Keratinocyte (primary cell): ENCODE measurements around the gene ARHGAP10. TPM values are rescaled to one million over a fixed set of nuclear protein-coding genes. Genes with fewer than 3 reads are reported as not detected.

Source experiments
- DNase-seq: peaks from one replicate; pipeline ENCODE4 v3.0.0-alpha.2; 2011; ENCODE audit warnings: low read depth, missing footprints, low spot score
- FAIRE-seq: peaks from 2 replicates; lab custom pipeline; 2011; peaks lifted over from hg19 to GRCh38; lab: Jason Lieb, UNC
- H2AFZ ChIP-seq: 2 replicates; pipeline ENCODE4 v1.6.0; 2012; ENCODE audit warnings: low read length, control low read depth, inconsistent platforms; ENCODE audit not compliant: control insufficient read depth
- H3K27ac ChIP-seq: 2 replicates; pipeline ENCODE4 v1.5.1; 2011; ENCODE audit warnings: low read length; ENCODE audit not compliant: control insufficient read depth, insufficient read depth
- H3K27me3 ChIP-seq: 3 replicates; pipeline ENCODE4 v1.6.0; 2011; ENCODE audit warnings: low read length; ENCODE audit not compliant: control insufficient read depth, insufficient read depth; ENCODE audit errors: extremely low read depth
- H3K36me3 ChIP-seq, 2 experiments: 2 replicates in 1 of 2; 3 replicates in 1 of 2; pipeline ENCODE4 v1.5.1; 2011; ENCODE audit warnings: low read length in 2 of 2, mild to moderate bottlenecking in 1 of 2; ENCODE audit not compliant: control insufficient read depth in 2 of 2, insufficient read depth in 2 of 2; ENCODE audit errors: extremely low read depth in 1 of 2
- H3K4me1 ChIP-seq: 3 replicates; pipeline ENCODE4 v1.5.1; 2011; ENCODE audit warnings: low read length; ENCODE audit not compliant: control insufficient read depth, insufficient read depth; ENCODE audit errors: extremely low read depth
- H3K4me2 ChIP-seq: 3 replicates; pipeline ENCODE4 v1.6.0; 2011; ENCODE audit warnings: low read depth, low read length; ENCODE audit not compliant: control insufficient read depth, insufficient read depth; ENCODE audit errors: extremely low read depth
- H3K4me3 ChIP-seq, 3 experiments: fragments of 200-600 bp in 1 of 3; sonication (generic) in 1 of 3; 2 replicates in 2 of 3; 3 replicates in 1 of 3; pipeline ENCODE4 v1.5.1; 2011 to 2016; ENCODE audit warnings: low read length in 3 of 3, mild to moderate bottlenecking in 3 of 3, control low read depth in 2 of 3, inconsistent platforms in 1 of 3, low read depth in 1 of 3, mixed read lengths in 1 of 3, mixed run types in 1 of 3, moderate library complexity in 1 of 3; ENCODE audit not compliant: control insufficient read depth in 2 of 3, insufficient read depth in 2 of 3; ENCODE audit errors: extremely low read depth in 1 of 3
- H3K79me2 ChIP-seq: 2 replicates; pipeline ENCODE4 v1.6.0; 2012; ENCODE audit warnings: low read length; ENCODE audit not compliant: control insufficient read depth, insufficient read depth
- H3K9ac ChIP-seq: 3 replicates; pipeline ENCODE4 v1.6.0; 2011; ENCODE audit warnings: low read length; ENCODE audit not compliant: control insufficient read depth, insufficient read depth; ENCODE audit errors: extremely low read depth
- H3K9me1 ChIP-seq: 3 replicates; pipeline ENCODE4 v1.6.0; 2011; ENCODE audit warnings: low read length; ENCODE audit not compliant: control insufficient read depth, insufficient read depth; ENCODE audit errors: extremely low read depth
- H3K9me3 ChIP-seq: 2 replicates; pipeline ENCODE4 v1.5.1; 2012; ENCODE audit warnings: low read depth, low read length; ENCODE audit not compliant: control insufficient read depth
- H4K20me1 ChIP-seq: 3 replicates; pipeline ENCODE4 v1.6.0; 2011; ENCODE audit warnings: low read length; ENCODE audit not compliant: control insufficient read depth, insufficient read depth; ENCODE audit errors: extremely low read depth
- EZH2 ChIP-seq: IDR thresholded peaks from one replicate; pipeline ENCODE4 v1.6.1; 2012; ENCODE audit warnings: inconsistent platforms, mild to moderate bottlenecking, low read length, moderate library complexity
- dilution Hi-C: fragments of 300-500 bp; cut with MboI; formaldehyde crosslinking; loops from one replicate; pipeline ENCODE4 v1.7.0; 2020; ENCODE audit warnings: low sequenced_read_pairs; ENCODE audit not compliant: extremely low pct_ligation_motif_present
- polyA plus RNA-seq, 5 experiments: library from polyadenylated mRNA; depleted of rRNA in 3 of 5; stranded (reverse) in 3 of 5; stranded (forward) in 1 of 5; unstranded in 1 of 5; fragments of >200 nt; gene quantifications; 1 replicate in 1 of 5; 2 replicates in 3 of 5; 3 replicates in 1 of 5; pipeline versions ENCODE4 v1.2.1 to v1.2.3, GENCODE V29; 2011 to 2012; ENCODE audit warnings: missing spikeins in 2 of 5, low read depth in 1 of 5, low replicate concordance in 1 of 5
- TF ChIP-seq, protein P1 (sequence below), 3 experiments: IDR thresholded peaks in 1 of 3; conservative IDR thresholded peaks in 1 of 3; optimal IDR thresholded peaks in 1 of 3; 2 replicates in 2 of 3; 3 replicates in 1 of 3; pipeline versions ENCODE3 to v1.5.1; 2011; ENCODE audit warnings: low read length in 3 of 3, mild to moderate bottlenecking in 3 of 3, moderate library complexity in 2 of 3, control low read depth in 1 of 3, inconsistent platforms in 1 of 3; ENCODE audit not compliant: insufficient read depth in 2 of 3; ENCODE audit errors: extremely low read depth in 1 of 3

The ARHGAP10 gene
- polyA plus RNA-seq, 1 donor (not counting 4 experiments of a cell fraction or from before 2014, with no cell fraction given): 18.7 TPM

DNA sequence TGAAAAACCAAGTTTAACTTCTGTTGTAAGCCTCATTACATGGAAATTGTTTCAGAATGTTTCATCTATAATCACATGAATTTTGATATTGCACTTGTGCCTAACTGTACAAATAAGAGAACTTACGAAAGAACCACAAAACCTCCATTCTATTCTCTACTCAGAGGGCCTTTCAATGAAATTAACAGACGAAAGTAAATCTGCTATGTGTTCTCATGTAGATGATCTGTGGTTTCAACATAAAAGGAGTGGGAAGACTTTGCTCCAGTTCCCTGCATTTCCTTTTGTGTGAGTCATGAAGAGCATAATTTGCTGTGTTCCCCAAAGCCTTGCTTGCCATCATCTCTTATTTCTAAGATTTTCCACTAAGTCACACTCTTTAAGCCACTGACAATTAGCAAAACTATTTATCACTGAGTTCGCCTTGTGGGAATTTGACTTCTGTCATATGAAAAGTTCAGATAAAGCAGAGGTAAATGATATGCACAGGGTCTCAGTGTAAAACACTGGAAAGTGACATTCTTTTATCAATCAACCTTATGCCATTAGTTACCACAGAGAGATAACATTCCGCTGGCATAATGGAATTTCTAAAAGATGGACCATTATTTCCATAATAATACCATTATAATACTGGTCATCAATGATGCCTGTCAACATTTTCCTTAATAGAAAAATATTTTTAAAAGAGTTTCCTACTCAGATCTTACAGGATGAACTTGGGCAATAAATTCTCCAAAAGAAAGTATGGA is 380.5 kb downstream of the ARHGAP10 start:
- DNase-seq (no peak), FAIRE-seq (no peak)
- no peaks in the 10 kb centered on the region for H3K9me3 ChIP-seq
- H2AFZ ChIP-seq: no peak overlapping the region
- no peak overlapping the region for H3K4me2 ChIP-seq
- H3K9me1 ChIP-seq: no peaks in the 10 kb centered on the region
- H3K27ac ChIP-seq: no peak overlapping the region
- H3K4me1 ChIP-seq: no peaks in the 10 kb centered on the region
- TF ChIP-seq EZH2: no peak
- TF ChIP-seq, protein P1, sequence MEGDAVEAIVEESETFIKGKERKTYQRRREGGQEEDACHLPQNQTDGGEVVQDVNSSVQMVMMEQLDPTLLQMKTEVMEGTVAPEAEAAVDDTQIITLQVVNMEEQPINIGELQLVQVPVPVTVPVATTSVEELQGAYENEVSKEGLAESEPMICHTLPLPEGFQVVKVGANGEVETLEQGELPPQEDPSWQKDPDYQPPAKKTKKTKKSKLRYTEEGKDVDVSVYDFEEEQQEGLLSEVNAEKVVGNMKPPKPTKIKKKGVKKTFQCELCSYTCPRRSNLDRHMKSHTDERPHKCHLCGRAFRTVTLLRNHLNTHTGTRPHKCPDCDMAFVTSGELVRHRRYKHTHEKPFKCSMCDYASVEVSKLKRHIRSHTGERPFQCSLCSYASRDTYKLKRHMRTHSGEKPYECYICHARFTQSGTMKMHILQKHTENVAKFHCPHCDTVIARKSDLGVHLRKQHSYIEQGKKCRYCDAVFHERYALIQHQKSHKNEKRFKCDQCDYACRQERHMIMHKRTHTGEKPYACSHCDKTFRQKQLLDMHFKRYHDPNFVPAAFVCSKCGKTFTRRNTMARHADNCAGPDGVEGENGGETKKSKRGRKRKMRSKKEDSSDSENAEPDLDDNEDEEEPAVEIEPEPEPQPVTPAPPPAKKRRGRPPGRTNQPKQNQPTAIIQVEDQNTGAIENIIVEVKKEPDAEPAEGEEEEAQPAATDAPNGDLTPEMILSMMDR (optimal IDR thresholded peaks at IDR 0.05 in 1 of 3, IDR thresholded peaks at IDR 0.05 in 1 of 3, conservative IDR thresholded peaks at IDR 0.05 in 1 of 3; ENCODE audit: extremely low read depth in 1 of 3, insufficient read depth in 2 of 3, low read length in 3 of 3): no peak
- H3K36me3 ChIP-seq: no peaks in the 10 kb centered on the region
- dilution Hi-C loops: no loop called here
- H3K79me2 ChIP-seq: no peaks in the 10 kb centered on the region
- no peaks in the 10 kb centered on the region for H4K20me1 ChIP-seq
- no peak overlapping the region for H3K9ac ChIP-seq
- H3K27me3 ChIP-seq: no peaks in the 10 kb centered on the region
- H3K4me3 ChIP-seq: no peak overlapping the region

DNA sequence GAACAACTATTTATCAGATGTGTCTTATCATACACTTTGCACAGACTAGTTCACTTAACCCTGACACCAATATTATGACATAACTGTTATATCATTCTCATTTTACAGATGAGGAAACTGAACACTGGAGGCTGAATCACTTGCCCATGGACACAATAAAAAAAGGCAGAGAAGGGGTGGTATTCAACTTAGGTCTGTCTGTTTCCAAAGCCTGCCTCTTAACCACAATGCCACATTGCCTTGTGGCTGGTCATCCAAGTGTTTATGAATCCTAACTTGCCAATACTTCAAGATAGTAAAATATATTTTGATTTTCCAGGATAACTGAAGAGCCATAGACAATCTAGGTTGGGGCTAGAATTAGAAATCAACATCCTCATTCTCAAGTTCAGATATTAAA is 382.5 kb downstream of the ARHGAP10 start:
- no peaks in the 10 kb centered on the region for H3K4me1 ChIP-seq
- H3K4me3 ChIP-seq: no peak overlapping the region
- H3K9me3 ChIP-seq: no peaks in the 10 kb centered on the region
- H3K27ac ChIP-seq: no peak overlapping the region
- no peaks in the 10 kb centered on the region for H3K36me3 ChIP-seq
- FAIRE-seq (no peak), DNase-seq (no peak)
- no peaks in the 10 kb centered on the region for H4K20me1 ChIP-seq
- H3K79me2 ChIP-seq: no peaks in the 10 kb centered on the region
- TF ChIP-seq EZH2: no peak
- TF ChIP-seq, protein P1 (optimal IDR thresholded peaks at IDR 0.05 in 1 of 3, IDR thresholded peaks at IDR 0.05 in 1 of 3, conservative IDR thresholded peaks at IDR 0.05 in 1 of 3; ENCODE audit: extremely low read depth in 1 of 3, insufficient read depth in 2 of 3, low read length in 3 of 3): no peak
- dilution Hi-C loops: no loop called here
- no peak overlapping the region for H3K9ac ChIP-seq
- no peaks in the 10 kb centered on the region for H3K9me1 ChIP-seq
- no peak overlapping the region for H3K4me2 ChIP-seq
- no peak overlapping the region for H2AFZ ChIP-seq
- no peaks in the 10 kb centered on the region for H3K27me3 ChIP-seq
